GM12878 (cell line): ENCODE results near the gene NEK7. TPM values are rescaled to one million over a fixed set of nuclear protein-coding genes. Genes with fewer than 3 reads are reported as not detected.

Experiments
- BCL3 ChIP-seq: IDR thresholded peaks from 2 replicates; pipeline ENCODE4 v1.6.1; 2011; ENCODE audit warnings: borderline replicate concordance, low read depth, mild to moderate bottlenecking, moderate library complexity, low read length; ENCODE audit not compliant: insufficient read depth, poor library complexity, severe bottlenecking
- CHD2 ChIP-seq: IDR thresholded peaks from 2 replicates; pipeline ENCODE4 v1.6.1; 2011; ENCODE audit warnings: low read depth, low read length, improper control_type of control experiment, borderline replicate concordance
- E2F8 ChIP-seq: fragments of 450-650 bp; IDR thresholded peaks from 2 replicates; pipeline ENCODE4 v1.6.1; 2018; ENCODE audit warnings: mild to moderate bottlenecking, low read depth, moderate library complexity; ENCODE audit not compliant: partially characterized antibody
- EED ChIP-seq: sonication (generic); IDR thresholded peaks from 2 replicates; pipeline ENCODE4 v1.6.1; 2016; ENCODE audit warnings: antibody characterized with exemption, low read depth
- EP300 ChIP-seq, 2 experiments: fragments of 150-350 bp in 1 of 2; IDR thresholded peaks; 2 replicates each; pipeline ENCODE4 v1.6.1; 2011 to 2012; ENCODE audit warnings: low read depth in 2 of 2, low read length in 2 of 2, borderline replicate concordance in 1 of 2, improper control_type of control experiment in 1 of 2, inconsistent platforms in 1 of 2; ENCODE audit not compliant: control insufficient read depth in 1 of 2
- ESRRA ChIP-seq: IDR thresholded peaks from 2 replicates; pipeline ENCODE4 v1.6.1; 2012; ENCODE audit warnings: mild to moderate bottlenecking, low read length, improper control_type of control experiment
- KLF5 ChIP-seq: fragments of 450-650 bp; IDR thresholded peaks from 2 replicates; pipeline ENCODE4 v1.6.1; 2014; ENCODE audit warnings: mild to moderate bottlenecking; ENCODE audit not compliant: partially characterized antibody
- MAX ChIP-seq: IDR thresholded peaks from 2 replicates; pipeline ENCODE4 v1.6.1; 2012; ENCODE audit warnings: low read depth, low read length, improper control_type of control experiment
- NFIC ChIP-seq: IDR thresholded peaks from 2 replicates; pipeline ENCODE4 v1.6.1; 2012; ENCODE audit warnings: low read depth, mild to moderate bottlenecking, inconsistent platforms, low read length, moderate library complexity
- PAX5 ChIP-seq: IDR thresholded peaks from 2 replicates; pipeline ENCODE4 v1.6.1; 2011; ENCODE audit warnings: low read depth, low read length, borderline replicate concordance
- PKNOX1 ChIP-seq: fragments of 450-650 bp; IDR thresholded peaks from 2 replicates; pipeline ENCODE4 v1.6.1; 2016; ENCODE audit warnings: mild to moderate bottlenecking
- PRDM15 ChIP-seq: fragments of 450-650 bp; formaldehyde crosslinking; IDR thresholded peaks from 2 replicates; pipeline ENCODE4 v1.4.0; 2020; ENCODE audit warnings: mild to moderate bottlenecking, moderate library complexity
- RBBP5 ChIP-seq: fragments of 200-600 bp; sonication (generic); conservative IDR thresholded peaks from 2 replicates; pipeline ENCODE4 v1.6.1; 2016
- SIX5 ChIP-seq: IDR thresholded peaks from 2 replicates; pipeline ENCODE4 v1.6.1; 2011; ENCODE audit warnings: mild to moderate bottlenecking, low read depth, low read length, moderate library complexity; ENCODE audit not compliant: severe bottlenecking
- SMAD5 ChIP-seq: IDR thresholded peaks from 2 replicates; pipeline ENCODE4 v1.6.1; 2016; ENCODE audit warnings: antibody characterized with exemption, low read depth
- SRF ChIP-seq, 2 experiments: IDR thresholded peaks; 2 replicates each; pipeline ENCODE4 v1.6.1; 2011; ENCODE audit warnings: low read depth in 2 of 2, low read length in 2 of 2, mild to moderate bottlenecking in 1 of 2, moderate library complexity in 1 of 2
- STAT1 ChIP-seq: fragments of 450-650 bp; conservative IDR thresholded peaks from 2 replicates; pipeline ENCODE4 v1.6.1; 2014; ENCODE audit warnings: antibody characterized with exemption, mild to moderate bottlenecking
- TARDBP ChIP-seq: IDR thresholded peaks from 2 replicates; pipeline ENCODE4 v1.6.1; 2016; ENCODE audit warnings: borderline replicate concordance
- ZBED1 ChIP-seq: IDR thresholded peaks from 2 replicates; pipeline ENCODE4 v1.6.1; 2016; ENCODE audit warnings: borderline replicate concordance
- ZNF207 ChIP-seq: fragments of 450-650 bp; IDR thresholded peaks from 2 replicates; pipeline ENCODE4 v1.6.1; 2014; ENCODE audit warnings: antibody characterized with exemption, mild to moderate bottlenecking, borderline replicate concordance
- ZNF217 ChIP-seq: fragments of 450-650 bp; IDR thresholded peaks from 2 replicates; pipeline ENCODE4 v1.6.1; 2017; ENCODE audit warnings: antibody characterized with exemption, mild to moderate bottlenecking
- ZNF622 ChIP-seq: fragments of 450-650 bp; IDR thresholded peaks from 2 replicates; pipeline ENCODE4 v1.6.1; 2017; ENCODE audit warnings: mild to moderate bottlenecking, inconsistent platforms
- polyA plus RNA-seq, 11 experiments: library from polyadenylated mRNA; depleted of rRNA in 4 of 11; unstranded in 6 of 11; stranded (reverse) in 5 of 11; fragments of >200 nt; fragmentation: Nextera tagmentation in 4 of 11; fragmentation: Illumina TruSeq in 1 of 11; extraction: Ambion mirVana in 4 of 11; extraction: Trizol in 1 of 11; gene quantifications; 1 replicate in 1 of 11; 2 replicates in 10 of 11; pipeline versions ENCODE4 v1.2.1 to v1.2.3, GENCODE V29; 2011 to 2016; ENCODE audit warnings: inconsistent platforms in 2 of 11, missing spikeins in 2 of 11, low read depth in 1 of 11
- total RNA-seq, 4 experiments: library from RNA; depleted of rRNA in 3 of 4; stranded (reverse); fragments of >200 nt in 3 of 4; fragmentation: Illumina TruSeq in 1 of 4; extraction: Trizol in 1 of 4; gene quantifications; 2 replicates each; pipeline versions ENCODE4 v1.2.1 to v1.2.3, GENCODE V29; 2013 to 2021

NEK7 gene
- total and polyA plus RNA-seq, 10 of the 15 experiments (the other 5 are each of a cell fraction or from before 2014, with no cell fraction given), result 9.4 to 77.7 (median 24.0) TPM

- TF ChIP-seq E2F8, result no peak
- TF ChIP-seq SRF (IDR thresholded peaks at IDR 0.05; ENCODE audit: low read depth in 2 of 2, low read length in 2 of 2), result 0 out of 4 replicates have a peak, but pooled peaks of 1 of the 2 experiments have one; percentile 3
- TF ChIP-seq ZNF622, result no peak
- no peak for TF ChIP-seq PRDM15
- no peak for TF ChIP-seq SIX5
- no peak for TF ChIP-seq KLF5
- TF ChIP-seq BCL3, result no peak
- no peak for TF ChIP-seq STAT1
- no peak for TF ChIP-seq PKNOX1
- TF ChIP-seq ZNF217, result peak; percentile 68; the same call in 1 of the 2 replicates
- TF ChIP-seq EED, result peak; percentile 78
- no peak for TF ChIP-seq EP300 (IDR thresholded peaks at IDR 0.05; ENCODE audit: borderline replicate concordance in 1 of 2, control insufficient read depth in 1 of 2, low read depth in 2 of 2, low read length in 2 of 2)
- no peak for TF ChIP-seq NFIC
- TF ChIP-seq ESRRA, result no peak
- no peak for TF ChIP-seq PAX5
- peak; percentile 37; the same call in 1 of the 2 replicates for TF ChIP-seq CHD2
- TF ChIP-seq SMAD5, result no peak
- TF ChIP-seq RBBP5, result no peak
- TF ChIP-seq ZNF207, result no peak
- TF ChIP-seq ZBED1, result no peak
- TF ChIP-seq TARDBP, result no peak
- peak; percentile 49 for TF ChIP-seq MAX
Observed at GRCh38 chr1:198156745-198157240, at the start of gene NEK7 (continued).
